Gastroesophageal sphincter (tissue), 4 donors: ENCODE data around the gene FAM228A. TPM values are rescaled to one million over a fixed set of nuclear protein-coding genes. Genes with fewer than 3 reads are reported as not detected.
"Not testable (repeated sequence)": the region's sequence is repeated elsewhere in the genome, so short reads cannot be mapped to it uniquely, and the experiment has no call there.

Experiments
- ATAC-seq: fragments of 150-250 bp; one replicate; pipeline ENCODE4 v1.9.1; 2016; ENCODE audit warnings: mild to moderate bottlenecking, moderate library complexity
- H3K27ac ChIP-seq, 4 donors: fragments of 200-600 bp; sonication (generic) in 3 of 4; 1 replicate in 3 of 4; 2 replicates in 1 of 4; pipeline ENCODE4 v1.5.1; 2016 to 2019
- H3K27me3 ChIP-seq: fragments of 200-600 bp; sonication (generic); one replicate; pipeline ENCODE4 v1.5.1; 2019
- H3K36me3 ChIP-seq, 2 donors: fragments of 200-600 bp; sonication (generic); one replicate each; pipeline ENCODE4 v1.5.1; 2019; ENCODE audit warnings: control low read depth in 1 of 2
- H3K4me1 ChIP-seq, 3 donors: fragments of 200-600 bp; sonication (generic); 1 replicate in 2 of 3; 2 replicates in 1 of 3; pipeline ENCODE4 v1.5.1; 2016 to 2019; ENCODE audit warnings: control low read depth in 2 of 3
- H3K4me3 ChIP-seq, 2 donors: fragments of 200-600 bp; sonication (generic); one replicate each; pipeline ENCODE4 v1.5.1; 2019; ENCODE audit warnings: mild to moderate bottlenecking in 1 of 2, moderate library complexity in 1 of 2
- H3K9me3 ChIP-seq, 3 donors: fragments of 200-600 bp; sonication (generic); one replicate each; pipeline ENCODE4 v1.5.1; 2017 to 2019; ENCODE audit warnings: control low read depth in 2 of 3
- EP300 ChIP-seq: sonication (generic); formaldehyde crosslinking; IDR thresholded peaks from one replicate; pipeline ENCODE4 v1.6.1; 2017; ENCODE audit warnings: antibody characterized with exemption, mild to moderate bottlenecking
- POLR2A ChIP-seq, 2 donors: fragments of 450-650 bp; IDR thresholded peaks; one replicate each; pipeline ENCODE4 v1.6.1; 2017; ENCODE audit warnings: antibody characterized with exemption in 2 of 2, mild to moderate bottlenecking in 2 of 2, moderate library complexity in 1 of 2
- POLR2AphosphoS5 ChIP-seq: sonication (generic); formaldehyde crosslinking; IDR thresholded peaks from one replicate; pipeline ENCODE4 v1.6.1; 2017; ENCODE audit warnings: antibody characterized with exemption
- WGBS, 2 donors: methylation state at CpG; one replicate each; pipeline ENCODE4 v1.1.5; 2018; ENCODE audit warnings: low coverage in 1 of 2; 5-methylcytosine and 5-hydroxymethylcytosine counted together
- total RNA-seq, 4 donors: library from RNA; depleted of rRNA; stranded (reverse); fragments of >200 nt; gene quantifications; one replicate each; pipeline ENCODE4 v1.1.0, GENCODE V29; 2016
- TF ChIP-seq, protein P1 (sequence below), 4 experiments: fragments of 200-600 bp in 2 of 4; fragments of 450-650 bp in 2 of 4; sonication (generic) in 1 of 4; IDR thresholded peaks; one replicate each; pipeline ENCODE4 v1.5.1; 2017 to 2019; ENCODE audit warnings: antibody characterized with exemption in 4 of 4, mild to moderate bottlenecking in 2 of 4, moderate library complexity in 2 of 4

Gene FAM228A
- total RNA-seq, 4 donors from 2014 or later, result 0.54 to 3.7 (median 2.0) TPM

DNA sequence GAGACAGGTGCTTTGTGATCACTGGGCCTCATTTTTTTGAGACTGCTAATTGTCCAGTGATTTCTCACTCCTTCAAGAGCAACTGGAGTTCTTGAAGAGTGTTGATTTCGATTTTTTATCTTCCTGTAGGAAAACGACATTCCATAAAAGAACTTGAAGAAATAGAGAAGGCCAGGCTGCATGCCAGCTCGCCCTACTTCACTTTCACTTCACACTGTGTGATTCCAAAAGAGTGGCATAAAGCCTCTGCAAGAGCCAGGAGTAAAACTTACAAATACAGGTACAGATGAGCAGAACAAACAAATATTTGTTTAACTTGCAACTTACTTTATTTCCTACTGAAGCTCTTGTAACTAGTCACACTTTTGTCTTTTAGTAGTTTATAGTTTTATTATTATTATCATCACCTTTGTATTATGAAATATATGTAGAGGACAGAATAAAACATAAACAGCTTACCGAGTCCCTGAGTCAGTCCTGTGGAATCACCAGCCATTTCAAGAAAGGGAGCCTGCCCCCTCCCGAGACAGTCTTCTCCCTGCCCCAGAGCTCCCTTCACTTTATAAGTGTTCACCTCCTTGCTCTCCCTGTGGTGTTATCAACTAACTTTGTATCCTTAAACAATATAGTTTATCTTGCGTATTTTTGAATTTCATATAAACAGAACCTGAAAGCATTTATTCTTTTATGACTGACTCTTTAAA, 8.7 kb downstream of the FAM228A start:
- ATAC-seq, result no peak
- no peak overlapping the region for H3K4me3 ChIP-seq
- TF ChIP-seq POLR2AphosphoS5, result no peak
- TF ChIP-seq POLR2A (IDR thresholded peaks at IDR 0.05), result no peak
- TF ChIP-seq, protein P1, sequence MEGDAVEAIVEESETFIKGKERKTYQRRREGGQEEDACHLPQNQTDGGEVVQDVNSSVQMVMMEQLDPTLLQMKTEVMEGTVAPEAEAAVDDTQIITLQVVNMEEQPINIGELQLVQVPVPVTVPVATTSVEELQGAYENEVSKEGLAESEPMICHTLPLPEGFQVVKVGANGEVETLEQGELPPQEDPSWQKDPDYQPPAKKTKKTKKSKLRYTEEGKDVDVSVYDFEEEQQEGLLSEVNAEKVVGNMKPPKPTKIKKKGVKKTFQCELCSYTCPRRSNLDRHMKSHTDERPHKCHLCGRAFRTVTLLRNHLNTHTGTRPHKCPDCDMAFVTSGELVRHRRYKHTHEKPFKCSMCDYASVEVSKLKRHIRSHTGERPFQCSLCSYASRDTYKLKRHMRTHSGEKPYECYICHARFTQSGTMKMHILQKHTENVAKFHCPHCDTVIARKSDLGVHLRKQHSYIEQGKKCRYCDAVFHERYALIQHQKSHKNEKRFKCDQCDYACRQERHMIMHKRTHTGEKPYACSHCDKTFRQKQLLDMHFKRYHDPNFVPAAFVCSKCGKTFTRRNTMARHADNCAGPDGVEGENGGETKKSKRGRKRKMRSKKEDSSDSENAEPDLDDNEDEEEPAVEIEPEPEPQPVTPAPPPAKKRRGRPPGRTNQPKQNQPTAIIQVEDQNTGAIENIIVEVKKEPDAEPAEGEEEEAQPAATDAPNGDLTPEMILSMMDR (IDR thresholded peaks at IDR 0.05), result no peak
- TF ChIP-seq EP300, result no peak
- H3K9me3 ChIP-seq, result no peaks in the 10 kb centered on the region
- no peaks in the 10 kb centered on the region for H3K4me1 ChIP-seq
- H3K27me3 ChIP-seq, result no peaks in the 10 kb centered on the region
- H3K27ac ChIP-seq, result no peak overlapping the region
- no peaks in the 10 kb centered on the region for H3K36me3 ChIP-seq
- 68 to 72% methylated on average over 4 to 6 of the region's 6 CpGs for WGBS, 2 donors

DNA sequence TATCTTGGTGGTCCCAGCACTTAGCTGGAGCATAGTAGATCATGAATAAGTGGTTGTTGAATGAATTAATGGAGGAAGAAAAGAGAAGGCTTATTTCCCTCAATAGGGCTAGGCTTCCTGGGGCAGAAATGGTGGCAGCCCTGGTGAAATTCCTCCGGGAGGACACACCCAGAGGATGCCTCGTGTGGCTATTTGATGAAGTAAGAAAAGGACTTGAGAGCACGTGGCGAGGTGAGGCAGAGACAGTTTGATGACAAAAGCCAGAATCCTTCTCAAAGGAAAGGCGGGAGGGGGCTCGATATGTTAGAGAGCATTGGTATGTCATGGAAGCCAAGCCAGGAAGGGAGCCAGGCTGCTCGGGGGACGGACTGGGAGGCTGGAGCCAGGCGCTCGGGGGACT, 14.7 kb downstream of the FAM228A start:
- TF ChIP-seq EP300, result no peak
- TF ChIP-seq POLR2A (IDR thresholded peaks at IDR 0.05), result no peak
- TF ChIP-seq, protein P1 (IDR thresholded peaks at IDR 0.05), result no peak
- TF ChIP-seq POLR2AphosphoS5, result no peak
- H3K36me3 ChIP-seq, result peaks cover 0 to 12% of the 10 kb centered on the region in 2 donors
- no peak overlapping the region for H3K27ac ChIP-seq
- no peak overlapping the region for H3K4me3 ChIP-seq
- ATAC-seq, result no peak
- no peaks in the 10 kb centered on the region for H3K27me3 ChIP-seq
- 59 to 100% methylated on average over 1 to 10 of the region's 10 CpGs for WGBS, 2 donors
- H3K9me3 ChIP-seq, result no peaks in the 10 kb centered on the region
- H3K4me1 ChIP-seq, result no peaks in the 10 kb centered on the region

DNA sequence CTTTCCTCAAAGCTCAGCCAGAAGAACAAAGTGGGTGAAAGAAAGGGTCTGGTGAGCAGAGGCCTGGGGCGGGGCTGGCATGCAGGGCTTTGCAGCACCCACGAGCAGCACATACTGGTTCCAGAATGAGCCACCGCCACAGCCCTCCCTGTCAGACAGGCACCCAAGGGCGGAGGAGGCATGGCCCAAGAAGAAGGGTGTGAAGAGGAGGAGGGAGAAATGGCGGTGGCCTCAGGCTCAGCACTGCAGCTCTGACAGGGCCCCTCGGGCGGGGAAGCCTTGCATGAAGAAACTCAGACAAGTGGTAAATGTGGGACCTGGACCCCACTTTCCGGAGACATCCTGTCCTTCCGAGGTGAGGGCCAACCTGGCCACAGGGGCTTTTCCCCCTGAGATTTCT, 15.7 kb downstream of the FAM228A start:
- Histone ChIP-seq H3K4me3 (no peak overlapping the region), H3K4me1 (no peaks in the 10 kb centered on the region), H3K9me3 (no peaks in the 10 kb centered on the region), H3K27me3 (no peaks in the 10 kb centered on the region), H3K27ac (no peak overlapping the region), H3K36me3 (peaks cover 0 to 12% of the 10 kb centered on the region in 2 donors)
- 81 to 93% methylated on average over 5 of the region's 9 CpGs for WGBS, 2 donors
- TF ChIP-seq EP300 (no peak), POLR2AphosphoS5 (no peak), POLR2A (IDR thresholded peaks at IDR 0.05) (no peak)
- TF ChIP-seq, protein P1 (IDR thresholded peaks at IDR 0.05), result no peak
- no peak for ATAC-seq

DNA sequence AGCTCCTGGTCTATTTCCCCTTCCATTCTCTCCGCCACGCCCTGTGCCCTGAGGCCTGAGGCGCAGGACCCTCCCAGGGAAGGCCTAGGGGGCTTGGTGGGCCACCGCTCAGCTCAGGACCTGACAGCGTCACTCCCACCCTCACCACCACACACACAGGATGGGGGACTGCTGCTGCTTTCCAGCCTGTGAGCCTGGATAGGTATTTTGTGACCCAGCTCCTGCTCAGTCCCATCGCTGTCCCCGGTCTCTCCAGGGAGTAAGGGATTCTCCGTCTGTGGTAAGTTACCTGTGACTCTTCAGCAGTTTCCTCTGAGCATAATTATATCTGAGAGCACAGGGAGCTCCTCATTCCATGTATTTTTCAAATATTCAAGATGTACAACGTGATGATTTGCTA, 16.3 kb downstream of the FAM228A start:
- peaks cover 0 to 12% of the 10 kb centered on the region in 2 donors for H3K36me3 ChIP-seq
- no peaks in the 10 kb centered on the region for H3K27me3 ChIP-seq
- H3K4me1 ChIP-seq, result no peaks in the 10 kb centered on the region
- 89 to 93% methylated on average over 4 to 5 of the region's 9 CpGs for WGBS, 2 donors
- ATAC-seq, result no peak
- H3K9me3 ChIP-seq, result no peaks in the 10 kb centered on the region
- no peak overlapping the region for H3K27ac ChIP-seq
- TF ChIP-seq POLR2AphosphoS5 (no peak), POLR2A (IDR thresholded peaks at IDR 0.05) (no peak), EP300 (no peak)
- TF ChIP-seq, protein P1 (IDR thresholded peaks at IDR 0.05), result no peak
- H3K4me3 ChIP-seq, result no peak overlapping the region

DNA sequence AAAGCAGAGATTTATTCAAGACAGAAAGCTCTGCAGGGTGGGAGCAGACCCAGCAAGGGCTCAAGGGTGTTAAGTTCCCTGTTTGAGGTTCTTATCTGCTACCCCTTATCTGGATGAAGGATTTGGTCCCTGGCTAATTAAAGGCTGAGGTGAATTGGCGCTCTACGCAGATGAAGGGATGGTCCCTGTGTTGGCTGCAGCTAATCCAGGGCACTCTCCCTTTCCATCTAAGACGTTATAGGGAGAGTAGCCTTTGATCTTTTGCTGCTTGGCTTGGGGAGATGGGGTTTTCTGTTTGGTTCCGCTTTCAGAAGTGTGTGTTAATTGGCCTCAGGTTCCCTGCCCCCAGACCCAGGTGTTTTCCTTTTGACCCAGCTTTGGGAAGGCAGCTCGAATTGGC, 17.0 kb downstream of the FAM228A start:
- Histone ChIP-seq H3K27me3 (no peaks in the 10 kb centered on the region), H3K4me1 (no peaks in the 10 kb centered on the region), H3K36me3 (peaks cover 0 to 12% of the 10 kb centered on the region in 2 donors), H3K4me3 (no peak overlapping the region), H3K9me3 (no peaks in the 10 kb centered on the region), H3K27ac (no peak overlapping the region)
- ATAC-seq, result no peak
- WGBS, 2 donors, result 62 to 76% methylated on average over 2 to 5 of the region's 5 CpGs
- TF ChIP-seq POLR2A (IDR thresholded peaks at IDR 0.05), result no peak
- TF ChIP-seq, protein P1 (IDR thresholded peaks at IDR 0.05), result no peak
- no peak for TF ChIP-seq EP300
- no peak for TF ChIP-seq POLR2AphosphoS5

DNA sequence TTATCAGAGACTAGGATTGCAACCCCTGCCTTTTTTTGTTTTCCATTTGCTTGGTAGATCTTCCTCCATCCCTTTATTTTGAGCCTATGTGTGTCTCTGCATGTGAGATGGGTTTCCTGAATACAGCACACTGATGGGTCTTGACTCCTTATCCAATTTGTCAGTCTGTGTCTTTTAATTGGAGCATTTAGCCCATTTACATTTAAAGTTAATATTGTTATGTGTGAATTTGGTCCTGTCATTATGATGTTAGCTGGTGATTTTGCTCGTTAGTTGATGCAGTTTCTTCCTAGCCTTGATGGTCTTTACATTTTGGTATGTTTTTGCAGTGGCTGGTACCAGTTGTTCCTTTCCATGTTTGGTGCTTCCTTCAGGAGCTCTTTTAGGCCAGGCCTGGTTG, 22.4 kb downstream of the FAM228A start:
- ATAC-seq, H3K27ac ChIP-seq, H3K27me3 ChIP-seq, H3K4me1 ChIP-seq, H3K9me3 ChIP-seq, H3K4me3 ChIP-seq: not testable (repeated sequence)
- peaks cover 0 to 23% of the 10 kb centered on the region in 2 donors for H3K36me3 ChIP-seq
- WGBS, 2 donors, result 82 to 100% methylated on average over 1 of the region's 1 CpG
